ENCODE data around the gene CENPP.

DNA sequence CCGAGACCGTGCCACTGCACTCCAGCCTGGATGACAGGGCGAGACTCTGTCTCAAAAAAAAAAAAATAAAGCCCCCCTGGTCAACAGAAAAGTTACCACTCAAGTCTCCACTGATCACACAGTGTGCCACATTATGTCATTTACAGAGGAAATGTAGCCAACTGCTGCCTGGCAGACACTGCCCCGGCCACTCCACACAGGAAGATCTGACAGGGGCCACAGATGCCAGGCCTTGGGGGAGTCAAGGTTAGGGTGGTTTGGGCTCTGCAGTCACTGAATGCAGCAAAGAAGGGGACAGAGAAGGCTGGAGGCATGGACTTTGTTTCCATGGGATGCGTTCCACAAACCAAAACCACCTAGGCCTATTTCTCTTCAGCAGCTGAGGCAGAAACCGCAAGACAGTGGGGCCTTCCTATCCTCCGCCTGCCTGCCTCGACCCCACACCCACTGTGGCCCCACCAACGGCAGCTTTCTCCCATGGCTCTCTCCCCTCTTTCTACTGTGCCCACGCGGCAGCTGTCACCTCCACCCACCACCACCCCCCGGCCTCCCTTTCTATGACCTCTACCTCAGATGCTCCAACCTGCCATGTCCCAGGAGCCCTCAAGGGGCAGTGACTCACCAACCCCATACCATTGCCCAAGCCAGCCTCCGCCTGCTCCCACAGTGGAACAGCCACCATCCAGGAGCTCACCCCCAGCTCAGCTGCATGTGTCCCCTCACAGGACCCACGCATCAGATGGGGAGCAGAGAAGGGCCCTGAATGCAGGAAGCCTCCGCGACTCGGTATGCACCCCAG lies 331.7 kb downstream of the CENPP start:
- TF ChIP-seq, protein P1, sequence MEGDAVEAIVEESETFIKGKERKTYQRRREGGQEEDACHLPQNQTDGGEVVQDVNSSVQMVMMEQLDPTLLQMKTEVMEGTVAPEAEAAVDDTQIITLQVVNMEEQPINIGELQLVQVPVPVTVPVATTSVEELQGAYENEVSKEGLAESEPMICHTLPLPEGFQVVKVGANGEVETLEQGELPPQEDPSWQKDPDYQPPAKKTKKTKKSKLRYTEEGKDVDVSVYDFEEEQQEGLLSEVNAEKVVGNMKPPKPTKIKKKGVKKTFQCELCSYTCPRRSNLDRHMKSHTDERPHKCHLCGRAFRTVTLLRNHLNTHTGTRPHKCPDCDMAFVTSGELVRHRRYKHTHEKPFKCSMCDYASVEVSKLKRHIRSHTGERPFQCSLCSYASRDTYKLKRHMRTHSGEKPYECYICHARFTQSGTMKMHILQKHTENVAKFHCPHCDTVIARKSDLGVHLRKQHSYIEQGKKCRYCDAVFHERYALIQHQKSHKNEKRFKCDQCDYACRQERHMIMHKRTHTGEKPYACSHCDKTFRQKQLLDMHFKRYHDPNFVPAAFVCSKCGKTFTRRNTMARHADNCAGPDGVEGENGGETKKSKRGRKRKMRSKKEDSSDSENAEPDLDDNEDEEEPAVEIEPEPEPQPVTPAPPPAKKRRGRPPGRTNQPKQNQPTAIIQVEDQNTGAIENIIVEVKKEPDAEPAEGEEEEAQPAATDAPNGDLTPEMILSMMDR (conservative IDR thresholded peaks at IDR 0.05 in 1 of 2, IDR thresholded peaks at IDR 0.05 in 1 of 2; ENCODE audit: extremely low read depth in 1 of 2, insufficient read depth in 1 of 2, low read depth in 1 of 2, low read length in 2 of 2) = peak in 1 of 2 donors; percentile 8
- no peak for TF ChIP-seq EZH2 (IDR thresholded peaks at IDR 0.05; ENCODE audit: borderline replicate concordance, low read length)
